WTC11 (cell line): ENCODE measurements around the gene ACBD6.

Experiments
- ATF6 ChIP-seq: sonication (generic); formaldehyde crosslinking; IDR thresholded peaks from 2 replicates; pipeline ENCODE4 v1.8.1; 2023; ENCODE audit warnings: mild to moderate bottlenecking, missing genetic modification reagents
- CBFB ChIP-seq: sonication (generic); formaldehyde crosslinking; IDR thresholded peaks from 2 replicates; pipeline ENCODE4 v1.8.1; 2022; ENCODE audit warnings: mild to moderate bottlenecking, low read depth, missing genetic modification reagents
- E2F5 ChIP-seq: sonication (generic); formaldehyde crosslinking; IDR thresholded peaks from 2 replicates; pipeline ENCODE4 v1.8.1; 2022; ENCODE audit warnings: mild to moderate bottlenecking, moderate library complexity, missing genetic modification reagents
- ESRRA ChIP-seq: sonication (generic); formaldehyde crosslinking; IDR thresholded peaks from 2 replicates; pipeline ENCODE4 v1.8.1; 2022; ENCODE audit warnings: mild to moderate bottlenecking, missing genetic modification reagents, borderline replicate concordance
- FOXJ3 ChIP-seq: sonication (generic); formaldehyde crosslinking; IDR thresholded peaks from 2 replicates; pipeline ENCODE4 v1.9.0; 2021; ENCODE audit warnings: missing genetic modification reagents, mild to moderate bottlenecking, borderline replicate concordance
- JUN ChIP-seq: sonication (generic); formaldehyde crosslinking; IDR thresholded peaks from 2 replicates; pipeline ENCODE4 v1.8.0; 2023; ENCODE audit warnings: mild to moderate bottlenecking, missing genetic modification reagents
- NFE2L1 ChIP-seq: sonication (generic); formaldehyde crosslinking; IDR thresholded peaks from 2 replicates; pipeline ENCODE4 v1.8.1; 2023; ENCODE audit warnings: missing genetic modification reagents
- NR1H2 ChIP-seq: sonication (generic); formaldehyde crosslinking; IDR thresholded peaks from 2 replicates; pipeline ENCODE4 v1.9.0; 2021; ENCODE audit warnings: mild to moderate bottlenecking, moderate library complexity, missing genetic modification reagents
- SMAD3 ChIP-seq: sonication (generic); formaldehyde crosslinking; IDR thresholded peaks from 2 replicates; pipeline ENCODE4 v1.8.0; 2022; ENCODE audit warnings: missing genetic modification reagents, mild to moderate bottlenecking, borderline replicate concordance
- TCF7 ChIP-seq: sonication (generic); formaldehyde crosslinking; IDR thresholded peaks from 2 replicates; pipeline ENCODE4 v1.8.0; 2022; ENCODE audit warnings: mild to moderate bottlenecking, low read depth, missing genetic modification reagents, moderate library complexity
- USF1 ChIP-seq: sonication (generic); formaldehyde crosslinking; IDR thresholded peaks from 2 replicates; pipeline ENCODE4 v1.8.0; 2022; ENCODE audit warnings: mild to moderate bottlenecking, missing genetic modification reagents
- TF ChIP-seq, protein P1 (sequence below): fragments of 200-600 bp; IDR thresholded peaks from 2 replicates; pipeline ENCODE4 v1.8.0; 2022; ENCODE audit warnings: antibody characterized with exemption
- TF ChIP-seq, protein P2 (sequence below): sonication (generic); formaldehyde crosslinking; IDR thresholded peaks from 2 replicates; pipeline ENCODE4 v1.8.1; 2023; ENCODE audit warnings: mild to moderate bottlenecking, missing genetic modification reagents
- TF ChIP-seq, protein P3 (sequence below): sonication (generic); formaldehyde crosslinking; IDR thresholded peaks from 2 replicates; pipeline ENCODE4 v1.8.0; 2023; ENCODE audit warnings: mild to moderate bottlenecking, missing genetic modification reagents

- TF ChIP-seq, protein P1, sequence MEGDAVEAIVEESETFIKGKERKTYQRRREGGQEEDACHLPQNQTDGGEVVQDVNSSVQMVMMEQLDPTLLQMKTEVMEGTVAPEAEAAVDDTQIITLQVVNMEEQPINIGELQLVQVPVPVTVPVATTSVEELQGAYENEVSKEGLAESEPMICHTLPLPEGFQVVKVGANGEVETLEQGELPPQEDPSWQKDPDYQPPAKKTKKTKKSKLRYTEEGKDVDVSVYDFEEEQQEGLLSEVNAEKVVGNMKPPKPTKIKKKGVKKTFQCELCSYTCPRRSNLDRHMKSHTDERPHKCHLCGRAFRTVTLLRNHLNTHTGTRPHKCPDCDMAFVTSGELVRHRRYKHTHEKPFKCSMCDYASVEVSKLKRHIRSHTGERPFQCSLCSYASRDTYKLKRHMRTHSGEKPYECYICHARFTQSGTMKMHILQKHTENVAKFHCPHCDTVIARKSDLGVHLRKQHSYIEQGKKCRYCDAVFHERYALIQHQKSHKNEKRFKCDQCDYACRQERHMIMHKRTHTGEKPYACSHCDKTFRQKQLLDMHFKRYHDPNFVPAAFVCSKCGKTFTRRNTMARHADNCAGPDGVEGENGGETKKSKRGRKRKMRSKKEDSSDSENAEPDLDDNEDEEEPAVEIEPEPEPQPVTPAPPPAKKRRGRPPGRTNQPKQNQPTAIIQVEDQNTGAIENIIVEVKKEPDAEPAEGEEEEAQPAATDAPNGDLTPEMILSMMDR: peak; percentile 53; the same call in 1 of the 2 replicates
- TF ChIP-seq ESRRA (CRISPR knock-in tag): no peak
- TF ChIP-seq ATF6 (CRISPR knock-in tag): no peak
- TF ChIP-seq, protein P2, sequence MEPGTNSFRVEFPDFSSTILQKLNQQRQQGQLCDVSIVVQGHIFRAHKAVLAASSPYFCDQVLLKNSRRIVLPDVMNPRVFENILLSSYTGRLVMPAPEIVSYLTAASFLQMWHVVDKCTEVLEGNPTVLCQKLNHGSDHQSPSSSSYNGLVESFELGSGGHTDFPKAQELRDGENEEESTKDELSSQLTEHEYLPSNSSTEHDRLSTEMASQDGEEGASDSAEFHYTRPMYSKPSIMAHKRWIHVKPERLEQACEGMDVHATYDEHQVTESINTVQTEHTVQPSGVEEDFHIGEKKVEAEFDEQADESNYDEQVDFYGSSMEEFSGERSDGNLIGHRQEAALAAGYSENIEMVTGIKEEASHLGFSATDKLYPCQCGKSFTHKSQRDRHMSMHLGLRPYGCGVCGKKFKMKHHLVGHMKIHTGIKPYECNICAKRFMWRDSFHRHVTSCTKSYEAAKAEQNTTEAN (CRISPR knock-in tag): no peak
- no peak for TF ChIP-seq NR1H2 (CRISPR knock-in tag)
- no peak for TF ChIP-seq FOXJ3 (CRISPR knock-in tag)
- no peak for TF ChIP-seq E2F5 (CRISPR knock-in tag)
- no peak for TF ChIP-seq USF1 (CRISPR knock-in tag)
- no peak for TF ChIP-seq NFE2L1 (CRISPR knock-in tag)
- TF ChIP-seq, protein P3, sequence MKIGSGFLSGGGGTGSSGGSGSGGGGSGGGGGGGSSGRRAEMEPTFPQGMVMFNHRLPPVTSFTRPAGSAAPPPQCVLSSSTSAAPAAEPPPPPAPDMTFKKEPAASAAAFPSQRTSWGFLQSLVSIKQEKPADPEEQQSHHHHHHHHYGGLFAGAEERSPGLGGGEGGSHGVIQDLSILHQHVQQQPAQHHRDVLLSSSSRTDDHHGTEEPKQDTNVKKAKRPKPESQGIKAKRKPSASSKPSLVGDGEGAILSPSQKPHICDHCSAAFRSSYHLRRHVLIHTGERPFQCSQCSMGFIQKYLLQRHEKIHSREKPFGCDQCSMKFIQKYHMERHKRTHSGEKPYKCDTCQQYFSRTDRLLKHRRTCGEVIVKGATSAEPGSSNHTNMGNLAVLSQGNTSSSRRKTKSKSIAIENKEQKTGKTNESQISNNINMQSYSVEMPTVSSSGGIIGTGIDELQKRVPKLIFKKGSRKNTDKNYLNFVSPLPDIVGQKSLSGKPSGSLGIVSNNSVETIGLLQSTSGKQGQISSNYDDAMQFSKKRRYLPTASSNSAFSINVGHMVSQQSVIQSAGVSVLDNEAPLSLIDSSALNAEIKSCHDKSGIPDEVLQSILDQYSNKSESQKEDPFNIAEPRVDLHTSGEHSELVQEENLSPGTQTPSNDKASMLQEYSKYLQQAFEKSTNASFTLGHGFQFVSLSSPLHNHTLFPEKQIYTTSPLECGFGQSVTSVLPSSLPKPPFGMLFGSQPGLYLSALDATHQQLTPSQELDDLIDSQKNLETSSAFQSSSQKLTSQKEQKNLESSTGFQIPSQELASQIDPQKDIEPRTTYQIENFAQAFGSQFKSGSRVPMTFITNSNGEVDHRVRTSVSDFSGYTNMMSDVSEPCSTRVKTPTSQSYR (CRISPR knock-in tag): no peak
- TF ChIP-seq JUN (CRISPR knock-in tag): no peak
- no peak for TF ChIP-seq CBFB (CRISPR knock-in tag)
- TF ChIP-seq SMAD3 (CRISPR knock-in tag): no peak
- no peak for TF ChIP-seq TCF7
Measured at GRCh38 chr1:180515857-180516388, 13.5 kb upstream of the ACBD6 start.
